ENCODE data around the gene TEDC1. TPM values are rescaled to one million over a fixed set of nuclear protein-coding genes. Genes with fewer than 3 reads are reported as not detected.
A peak's percentile ranks its signal among the peaks of the same experiment; 100 is the strongest.

The TEDC1 gene
- total RNA-seq, 1 donor from 2014 or later: 18.1 TPM

DNA sequence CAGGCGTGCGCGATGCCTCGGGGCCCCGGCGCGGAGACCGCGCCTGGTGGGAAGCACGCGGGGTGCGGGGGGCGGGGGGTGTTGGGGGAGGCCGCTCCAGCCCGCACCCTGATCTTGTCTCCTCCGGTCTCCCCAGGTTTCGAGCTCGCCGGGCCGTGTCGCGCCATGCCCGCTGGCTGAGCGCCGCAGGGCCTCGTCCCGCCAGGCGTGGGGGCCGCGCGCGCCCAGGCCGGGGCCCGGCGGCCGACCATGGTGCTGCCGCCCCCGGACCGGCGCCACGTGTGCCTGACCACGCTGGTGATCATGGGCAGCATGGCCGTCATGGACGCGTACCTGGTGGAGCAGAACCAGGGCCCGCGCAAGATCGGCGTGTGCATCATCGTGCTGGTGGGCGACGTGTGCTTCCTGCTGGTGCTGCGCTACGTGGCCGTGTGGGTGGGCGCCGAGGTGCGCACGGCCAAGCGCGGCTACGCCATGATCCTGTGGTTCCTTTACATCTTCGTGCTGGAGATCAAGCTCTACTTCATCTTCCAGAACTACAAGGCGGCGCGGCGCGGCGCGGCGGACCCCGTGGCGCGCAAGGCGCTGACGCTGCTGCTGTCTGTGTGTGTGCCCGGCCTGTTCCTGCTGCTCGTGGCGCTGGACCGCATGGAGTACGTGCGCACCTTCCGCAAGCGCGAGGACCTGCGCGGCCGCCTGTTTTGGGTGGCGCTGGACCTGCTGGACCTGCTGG is 37.7 kb downstream of the TEDC1 start:
- DNase-seq (no peak), ATAC-seq (ENCODE audit: low read depth) (no peak)
- intact Hi-C loops (cut with micrococcal nuclease): loop anchor here (1.0 kb wide), 5 partner anchors 38 to 438 kb away; no protein-coding TSS in a partner anchor
- Mint-ChIP-seq H3K4me3 (peak overlapping the region; percentile 83), H3K27me3 (peaks cover 4% of the 10 kb centered on the region), H3K4me1 (peaks cover 52% of the 10 kb centered on the region), H3K9me3 (no peaks in the 10 kb centered on the region), H3K36me3 (ENCODE audit: low read depth) (no peaks in the 10 kb centered on the region), H3K27ac (no peak overlapping the region)
- TF ChIP-seq CTCF (IDR thresholded peaks at IDR 0.05): no peak
- ChIA-PET POLR2A (interaction anchor here (1.3 to 1.7 kb wide), 2 partner anchors 158 to 508 kb away, joined by 3 to 4 read pairs; partner anchors contain the start of gene CDCA4), CTCF (interaction anchor here (0.6 to 1.6 kb wide), 6 partner anchors 39 to 328 kb away, joined by 3 to 15 read pairs (median 4); no protein-coding TSS in a partner anchor)

- H3K27me3 Mint-ChIP-seq: peaks cover 4% of the 10 kb centered on the region
- no peak overlapping the region for H3K27ac Mint-ChIP-seq
- ATAC-seq (ENCODE audit: low read depth): no peak
- no peak for DNase-seq
- H3K36me3 Mint-ChIP-seq (ENCODE audit: low read depth): no peaks in the 10 kb centered on the region
- peaks cover 56% of the 10 kb centered on the region for H3K4me1 Mint-ChIP-seq
- POLR2A ChIA-PET: no interaction called here
- CTCF ChIA-PET: interaction anchor here (1.6 kb wide), 1 partner anchor 48 kb away, joined by 5 read pairs; no protein-coding TSS in a partner anchor
- intact Hi-C loops (cut with micrococcal nuclease): no loop called here
- no peak for TF ChIP-seq CTCF (IDR thresholded peaks at IDR 0.05)
- peak overlapping the region; percentile 83 for H3K4me3 Mint-ChIP-seq
- H3K9me3 Mint-ChIP-seq: no peaks in the 10 kb centered on the region
Measured at GRCh38 chr14:105529319-105529568, 38.2 kb downstream of the TEDC1 start.

- Mint-ChIP-seq H3K27ac (peak overlapping the region; percentile 18), H3K27me3 (peaks cover 4% of the 10 kb centered on the region), H3K36me3 (ENCODE audit: low read depth) (no peaks in the 10 kb centered on the region), H3K4me1 (peaks cover 56% of the 10 kb centered on the region), H3K4me3 (peak overlapping the region; percentile 83), H3K9me3 (no peaks in the 10 kb centered on the region)
- no peak for TF ChIP-seq CTCF (IDR thresholded peaks at IDR 0.05)
- POLR2A ChIA-PET: no interaction called here
- CTCF ChIA-PET: interaction anchor here (1.1 to 1.6 kb wide), 2 partner anchors 49 to 439 kb away, joined by 4 to 5 read pairs; no protein-coding TSS in a partner anchor
- DNase-seq: no peak
- ATAC-seq (ENCODE audit: low read depth): no peak
- intact Hi-C loops (cut with micrococcal nuclease): loop anchor here (10.0 kb wide), 2 partner anchors 415 to 845 kb away; no protein-coding TSS in a partner anchor
Measured at GRCh38 chr14:105529569-105530284, 38.7 kb downstream of the TEDC1 start.

- TF ChIP-seq CTCF (IDR thresholded peaks at IDR 0.05): no peak
- Mint-ChIP-seq H3K27me3 (peaks cover 4% of the 10 kb centered on the region), H3K4me1 (peaks cover 56% of the 10 kb centered on the region), H3K4me3 (peak overlapping the region; percentile 68), H3K9me3 (no peaks in the 10 kb centered on the region), H3K36me3 (ENCODE audit: low read depth) (no peaks in the 10 kb centered on the region), H3K27ac (peak overlapping the region; percentile 18)
- DNase-seq: no peak
- ChIA-PET CTCF (interaction anchor here (1.1 kb wide), 1 partner anchor 440 kb away, joined by 4 read pairs; no protein-coding TSS in a partner anchor), POLR2A (interaction anchor here (1.1 kb wide), 1 partner anchor 361 kb away, joined by 3 read pairs; no protein-coding TSS in a partner anchor)
- no peak for ATAC-seq (ENCODE audit: low read depth)
- intact Hi-C loops (cut with micrococcal nuclease): loop anchor here (10.0 kb wide), 2 partner anchors 414 to 844 kb away; no protein-coding TSS in a partner anchor
Measured at GRCh38 chr14:105530285-105531087, 39.4 kb downstream of the TEDC1 start.
